Measurements from ENCODE around the gene FLRT2.

- no peak for TF ChIP-seq CREB1 (IDR thresholded peaks at IDR 0.05; ENCODE audit: low read depth)
- TF ChIP-seq YY1 (IDR thresholded peaks at IDR 0.05; ENCODE audit: low read depth, low read length): no peak
Observed at GRCh38 chr14:85601690-85602089, 71.7 kb downstream of the FLRT2 start.

All from GM12878 (cell line).